GM18508 (cell line): ENCODE data around the gene RBMS2.

Experiments
- ATAC-seq: cut with Tn5 transposase; IDR thresholded peaks from one replicate; pipeline ENCODE4 v1.9.1; 2021; ENCODE audit warnings: moderate number of reproducible peaks; ENCODE audit not compliant: insufficient read depth, unreplicated experiment

Gene RBMS2

DNA sequence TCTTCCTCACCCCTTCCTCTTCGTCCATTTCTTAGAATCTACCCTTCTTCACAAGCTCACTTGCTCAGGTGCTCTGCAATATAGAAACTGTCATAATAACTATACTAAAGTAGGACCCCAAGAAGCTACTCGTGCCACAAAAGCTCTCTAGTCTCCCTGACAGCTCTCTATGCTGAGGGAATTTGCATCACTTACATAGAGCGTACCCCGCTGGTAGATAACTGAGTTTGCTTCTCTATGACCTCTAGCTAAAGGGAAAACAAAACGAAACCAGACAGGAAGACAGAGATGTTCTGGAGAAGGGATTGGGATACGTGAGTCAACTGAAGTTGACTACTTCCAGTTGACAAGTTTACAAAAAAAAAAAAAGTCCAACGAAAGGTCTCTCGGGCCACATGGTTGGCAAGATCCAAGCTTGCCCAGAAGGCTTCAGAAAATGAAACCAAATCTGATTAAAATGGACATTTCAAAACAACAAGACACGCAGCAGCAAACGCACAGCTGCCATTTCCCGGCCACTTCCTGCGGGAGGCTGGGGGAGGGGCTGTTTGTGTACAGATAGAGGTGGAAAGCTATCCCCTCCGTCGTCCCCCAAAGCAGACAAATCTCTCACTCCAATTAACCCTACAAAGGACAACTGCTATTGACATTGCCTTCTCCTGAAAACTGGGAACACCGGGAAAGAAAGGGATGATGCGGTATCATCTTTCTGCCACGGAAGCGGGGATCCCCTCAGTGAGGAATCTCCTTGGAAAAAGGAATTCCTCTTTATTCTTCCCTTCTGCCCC is 107.2 kb downstream of the RBMS2 start:
- ATAC-seq: no peak

DNA sequence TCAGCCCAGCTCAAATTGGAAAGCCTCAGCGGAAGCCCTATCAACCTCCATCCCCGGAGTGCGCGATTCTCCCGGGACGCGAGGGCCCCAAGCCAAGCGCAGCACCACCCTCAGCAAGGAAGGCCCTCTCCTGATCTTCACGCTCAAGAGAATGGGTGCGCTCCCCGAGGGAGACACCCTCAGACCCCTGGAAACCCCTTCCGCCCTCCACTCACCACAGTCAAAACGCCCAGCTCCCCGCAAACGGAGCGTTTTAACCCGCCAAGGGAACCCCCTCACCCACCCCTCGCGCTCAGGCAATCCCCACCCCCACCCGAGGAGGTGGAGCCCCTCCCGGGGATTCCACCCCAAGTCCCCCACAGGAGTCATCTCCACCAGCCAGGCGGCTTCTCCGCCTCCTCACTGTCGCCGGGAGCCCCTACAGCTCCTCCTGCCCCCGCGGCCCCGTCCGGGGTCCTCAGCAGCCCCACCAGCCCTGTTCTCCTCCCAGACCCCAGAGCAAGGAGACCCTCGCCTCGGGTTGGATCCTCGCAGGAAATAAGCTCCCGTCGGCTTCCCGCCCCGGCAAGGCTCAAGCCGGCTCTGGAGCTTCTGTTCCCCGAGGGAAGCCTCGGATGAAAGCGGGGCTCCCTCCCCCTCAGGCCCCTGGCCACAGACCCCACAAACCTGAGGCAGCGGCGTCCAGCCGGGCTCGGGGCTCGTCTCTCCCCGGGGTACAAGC is 108.0 kb downstream of the RBMS2 start:
- peak; percentile 4 for ATAC-seq

DNA sequence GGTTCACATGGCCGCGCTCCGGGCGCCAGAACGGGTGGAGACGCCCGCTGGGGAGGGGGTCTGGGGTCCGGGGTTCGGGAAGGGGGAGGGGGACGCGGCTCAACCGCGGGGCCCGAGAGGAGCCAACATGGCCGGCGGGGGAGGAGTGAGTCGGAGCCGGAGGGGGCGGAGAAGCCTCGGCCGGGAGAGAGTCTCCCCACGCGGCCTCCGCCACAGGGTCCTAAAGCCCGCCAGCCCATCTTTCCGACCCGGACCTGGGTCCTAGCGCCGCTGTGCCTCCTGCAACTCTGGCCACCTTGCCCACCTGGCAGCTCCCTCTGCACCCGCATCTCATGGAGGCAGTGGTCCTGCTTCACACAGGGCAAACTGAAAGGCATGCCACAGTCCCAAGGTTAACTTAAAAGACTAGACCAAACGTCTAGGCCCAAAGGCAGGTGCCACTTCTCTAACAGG is 108.6 kb downstream of the RBMS2 start, which contains the start of gene BAZ2A:
Gene BAZ2A, minus strand, starts transcription at position 147 of the 453 bp plus-strand sequence. CDS start 12,796 bp downstream, outside the sequence.
- ATAC-seq: peak; percentile 40

DNA sequence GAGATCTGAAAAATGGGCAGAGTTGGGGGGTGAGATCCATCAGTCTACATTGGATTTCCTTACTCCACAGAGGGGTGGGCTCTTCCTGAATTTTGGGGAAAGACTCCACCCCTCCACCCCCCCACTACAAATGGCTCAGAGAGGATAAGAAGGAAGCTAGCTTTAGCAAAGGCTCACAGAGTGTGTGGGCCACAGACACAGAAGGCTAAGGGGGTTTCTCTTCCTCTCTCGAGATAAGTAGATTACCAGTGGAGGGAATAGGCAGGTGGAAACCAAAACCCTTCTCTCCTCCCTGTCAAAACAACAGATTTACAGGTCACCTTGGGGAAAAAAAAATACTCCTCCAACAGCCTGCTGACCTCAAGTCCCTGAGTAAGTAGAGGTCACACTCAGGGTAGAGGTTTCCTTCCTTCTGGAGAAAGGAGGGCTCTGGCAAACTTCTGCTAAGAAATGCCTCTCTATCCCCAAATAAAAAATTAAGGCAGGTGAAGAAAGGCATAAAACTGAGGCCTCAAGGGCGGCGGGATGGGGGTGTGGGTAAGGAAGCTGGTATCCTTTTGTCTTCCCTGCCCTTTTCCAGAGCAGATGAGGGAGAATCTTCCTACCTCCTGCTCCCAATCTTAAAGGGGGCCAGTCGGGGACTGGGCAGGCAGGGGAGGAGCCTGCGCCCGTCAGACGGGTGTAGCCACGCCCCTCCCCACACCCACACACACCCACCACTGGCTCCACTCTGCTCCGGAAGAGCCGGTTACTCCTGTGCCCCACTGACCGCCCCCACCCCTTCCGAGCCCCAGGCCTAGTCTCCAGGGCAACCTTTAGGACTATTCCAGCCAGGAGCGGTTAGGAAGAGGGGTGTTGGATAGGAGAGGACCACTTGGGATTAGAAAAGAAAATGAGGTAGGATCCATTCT is 110.4 kb downstream of the RBMS2 start:
- no peak for ATAC-seq

DNA sequence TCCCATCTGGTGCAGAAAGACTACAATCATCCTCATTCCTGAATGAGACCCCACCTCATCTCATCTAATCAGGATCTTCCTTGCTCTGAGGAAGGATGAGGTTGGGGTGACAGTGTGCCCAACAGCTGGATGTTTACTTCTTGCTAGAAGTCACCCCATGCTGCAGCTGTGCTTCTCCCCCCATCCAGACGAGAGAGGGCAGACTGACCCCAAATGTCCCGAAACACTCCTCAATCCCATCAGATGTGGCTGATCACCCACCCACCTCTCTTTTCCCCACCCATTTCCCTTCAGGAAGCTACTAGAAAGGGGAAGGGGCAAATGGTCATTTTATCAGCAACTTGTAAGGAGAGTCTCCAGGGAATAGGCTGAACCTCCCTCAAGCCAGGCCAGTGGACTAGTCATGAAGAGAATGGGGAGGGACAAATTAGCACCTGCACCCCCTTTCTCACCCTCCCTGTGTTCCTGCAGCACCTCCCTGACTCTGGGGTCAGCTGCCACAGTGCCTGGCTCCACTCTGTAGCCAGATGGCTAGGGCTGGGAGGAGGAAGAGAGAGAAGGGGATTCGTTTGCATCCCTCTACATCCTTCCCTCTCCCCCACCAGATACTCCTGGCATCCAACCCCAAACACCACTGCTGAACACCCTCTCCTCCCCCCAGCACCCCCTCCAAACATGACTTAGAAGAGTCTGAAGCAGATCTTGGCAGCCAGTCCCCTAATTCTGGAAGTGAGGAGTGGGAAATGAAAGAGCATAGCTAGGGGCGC is 111.3 kb downstream of the RBMS2 start:
- no peak for ATAC-seq

DNA sequence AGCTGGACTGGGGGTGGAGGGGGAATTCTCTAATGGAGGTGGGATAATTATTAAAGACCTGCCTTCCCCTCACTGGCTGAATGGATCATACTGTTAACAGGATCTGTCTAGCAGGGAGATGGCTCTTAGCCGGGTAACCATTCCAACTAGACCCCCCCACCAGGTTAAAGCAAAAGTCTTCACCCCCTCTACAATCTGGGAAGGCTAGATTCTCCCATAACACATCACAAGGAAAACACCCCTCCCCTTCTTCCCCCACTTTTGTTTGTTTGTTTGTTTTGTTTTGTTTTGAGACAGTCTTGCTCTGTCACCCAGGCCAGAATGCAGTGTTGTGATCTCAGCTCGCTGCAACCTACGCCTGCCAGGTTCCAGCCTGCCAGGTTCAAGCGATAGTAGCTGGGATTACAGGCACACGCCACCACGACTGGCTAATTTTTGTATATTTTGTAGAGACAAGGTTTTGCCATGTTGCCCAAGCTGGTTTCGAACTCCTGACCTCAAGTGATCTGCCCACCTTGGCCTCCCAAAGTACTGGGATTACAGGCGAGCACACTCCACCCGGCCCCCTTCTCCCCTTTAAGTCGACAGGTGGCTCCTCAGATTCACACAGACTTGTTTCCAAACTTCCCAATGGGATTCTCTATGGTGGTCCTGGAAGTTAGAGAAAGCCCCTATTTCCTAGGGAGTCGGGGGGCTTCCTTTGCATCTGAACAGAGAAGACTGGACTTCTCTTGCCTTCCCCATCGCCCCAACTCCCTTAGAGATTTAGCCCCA is 112.0 kb downstream of the RBMS2 start:
- ATAC-seq: no peak

DNA sequence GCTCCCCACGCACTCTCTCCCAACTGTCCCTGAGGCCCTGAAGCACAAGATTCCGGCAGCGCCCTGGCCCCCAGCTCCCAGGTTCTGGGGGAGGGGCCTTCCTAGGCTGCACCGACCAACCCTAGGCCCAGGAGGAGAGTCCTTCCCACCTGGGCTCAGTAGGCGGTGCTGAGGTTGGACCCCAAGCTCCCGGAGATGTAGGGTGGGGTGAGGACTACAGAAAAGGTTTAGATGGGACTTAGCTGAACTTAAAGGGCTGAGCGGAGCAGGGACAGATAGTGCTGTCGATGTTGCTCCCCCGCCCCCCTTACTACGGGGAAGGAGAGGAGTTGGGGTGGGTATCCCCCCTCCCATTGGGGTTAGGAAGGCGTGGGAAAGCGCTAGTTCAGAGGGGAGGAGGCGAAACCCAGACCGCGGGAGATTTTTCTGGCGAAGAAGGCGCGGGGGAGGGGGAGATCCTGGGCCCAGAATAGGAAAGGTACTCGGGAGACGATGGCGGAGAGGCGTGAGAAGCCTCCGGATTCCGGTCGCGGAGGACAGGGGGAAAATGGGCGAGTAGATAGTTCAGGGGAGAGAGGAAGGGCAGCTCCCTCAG is 112.7 kb downstream of the RBMS2 start:
- no peak for ATAC-seq

DNA sequence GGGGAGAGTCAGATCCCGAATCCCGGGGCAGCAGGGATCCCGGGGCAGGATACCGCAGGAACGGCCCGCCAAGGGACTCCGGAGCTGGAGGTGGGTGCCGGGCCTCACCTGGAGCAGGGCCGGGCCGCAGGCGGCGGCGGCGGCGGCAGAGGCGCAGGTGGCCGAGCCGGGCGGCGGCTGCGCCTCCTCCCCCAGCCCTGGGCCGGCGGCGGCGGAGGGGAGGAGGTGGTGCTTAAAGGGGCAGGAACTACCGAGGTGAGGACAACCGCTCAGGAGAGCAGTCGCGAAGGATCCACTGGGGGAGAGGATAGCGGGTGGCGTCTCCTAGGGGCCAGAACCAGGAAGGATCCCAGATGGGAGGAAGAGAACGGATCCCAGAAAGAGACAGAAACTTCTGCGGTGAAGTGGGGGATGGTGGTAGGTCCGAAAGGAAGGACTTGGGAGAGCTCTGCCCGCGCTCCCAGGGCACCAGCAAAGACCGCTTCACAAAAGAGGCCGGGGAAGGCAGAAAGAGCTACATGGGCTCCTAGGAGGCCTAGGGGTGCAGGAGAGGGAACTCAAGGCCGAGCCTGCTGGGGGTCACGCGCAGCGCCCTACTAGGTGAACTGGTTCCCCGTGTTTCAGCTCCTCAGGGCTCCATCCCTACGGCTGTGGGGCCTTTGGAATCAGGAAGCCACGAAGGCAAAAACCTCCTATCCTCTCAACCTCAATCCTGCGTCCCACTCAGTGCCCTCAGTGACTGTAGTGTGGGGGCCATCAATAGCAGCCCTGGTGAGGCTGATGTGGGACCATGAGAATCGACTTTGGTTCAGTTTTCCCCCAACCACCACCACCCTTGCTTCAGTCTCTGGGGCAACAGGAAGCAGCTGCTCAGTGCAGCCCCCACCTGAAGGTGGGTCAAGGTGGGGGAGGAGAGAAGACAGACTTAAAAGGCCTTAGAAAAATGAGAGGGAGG is 113.5 kb downstream of the RBMS2 start:
- no peak for ATAC-seq

DNA sequence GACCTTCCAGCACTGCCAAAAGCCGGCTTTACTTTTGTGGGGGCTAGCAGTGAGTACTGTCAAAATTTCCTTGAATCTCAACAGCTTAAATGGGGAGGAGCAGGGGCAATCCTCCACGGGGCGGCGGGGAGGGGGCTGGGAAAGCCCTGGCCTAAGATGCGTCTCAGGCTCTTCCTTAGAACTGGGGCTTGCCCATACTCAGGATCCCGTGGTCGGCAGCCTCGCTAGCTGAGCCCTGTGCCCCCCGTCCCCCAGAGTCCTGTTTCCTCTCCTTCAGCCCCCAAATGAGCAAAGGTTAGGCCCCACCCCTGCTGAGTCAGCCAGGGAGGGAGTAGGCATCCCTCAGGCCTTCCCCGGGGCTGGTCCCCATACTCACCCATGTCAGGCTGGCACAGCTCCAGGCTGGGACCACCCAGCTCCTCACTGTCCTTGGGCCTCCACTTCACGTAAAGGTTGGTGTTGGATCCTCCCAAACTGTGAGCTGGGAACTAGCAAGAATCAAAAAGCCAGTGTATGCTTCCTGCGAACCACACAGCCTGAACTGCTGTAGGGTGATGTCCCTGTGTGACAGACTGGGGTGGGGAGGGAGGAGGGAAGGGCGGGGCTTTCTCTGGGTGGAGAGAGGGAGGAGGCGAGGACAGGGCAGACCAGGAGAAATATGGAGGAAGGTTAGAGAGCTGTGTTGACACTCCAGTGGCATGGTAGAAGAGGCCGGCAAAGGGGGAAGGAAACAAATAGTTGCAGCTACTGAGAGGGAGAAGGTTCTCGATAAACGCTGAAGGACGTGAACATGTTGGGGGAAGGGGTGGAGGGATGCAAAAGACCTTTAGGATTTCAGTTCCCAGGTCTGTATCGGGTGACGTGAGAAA is 114.4 kb downstream of the RBMS2 start:
- ATAC-seq: no peak

DNA sequence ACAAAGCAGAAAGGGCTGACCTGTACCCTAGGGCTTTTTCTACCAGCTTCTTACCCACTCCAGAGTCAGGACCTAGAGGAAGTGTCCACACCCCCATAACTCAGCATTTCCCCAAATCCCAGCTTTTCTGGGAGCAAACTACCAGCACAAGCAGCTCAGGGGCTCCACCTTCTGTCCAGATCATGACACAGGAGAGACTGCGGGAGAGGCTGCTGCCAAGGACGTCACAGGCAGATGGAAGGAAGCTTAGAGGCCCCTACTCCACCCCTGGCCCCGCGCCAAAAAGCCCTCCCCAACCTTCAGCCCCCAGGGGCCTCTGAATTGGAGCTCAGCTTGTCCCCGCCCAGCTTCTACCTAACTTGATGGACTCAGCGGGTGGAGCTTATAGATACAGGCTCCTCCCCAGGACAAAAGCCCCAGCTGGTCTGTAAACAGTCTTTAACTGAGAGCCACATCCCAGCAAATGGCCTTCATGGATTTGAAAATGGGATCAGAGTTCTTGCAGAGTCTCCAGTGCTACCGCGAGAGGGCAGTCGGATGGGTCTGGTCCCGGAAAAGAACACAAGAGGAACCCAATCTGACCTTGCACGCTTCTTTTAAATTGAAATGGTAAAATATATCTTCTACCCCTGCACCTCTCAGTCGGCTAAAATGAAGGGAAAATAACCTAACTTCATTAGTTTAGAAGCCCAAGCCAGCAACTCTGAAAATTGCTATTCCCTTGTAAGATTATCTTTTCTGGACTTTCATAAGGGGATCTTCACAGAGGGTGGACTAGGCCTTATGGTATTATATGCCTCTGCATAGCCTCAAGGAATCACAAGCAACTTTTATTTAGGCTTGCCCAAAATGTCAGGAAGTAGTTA is 115.3 kb downstream of the RBMS2 start:
- peak; percentile 35 for ATAC-seq

DNA sequence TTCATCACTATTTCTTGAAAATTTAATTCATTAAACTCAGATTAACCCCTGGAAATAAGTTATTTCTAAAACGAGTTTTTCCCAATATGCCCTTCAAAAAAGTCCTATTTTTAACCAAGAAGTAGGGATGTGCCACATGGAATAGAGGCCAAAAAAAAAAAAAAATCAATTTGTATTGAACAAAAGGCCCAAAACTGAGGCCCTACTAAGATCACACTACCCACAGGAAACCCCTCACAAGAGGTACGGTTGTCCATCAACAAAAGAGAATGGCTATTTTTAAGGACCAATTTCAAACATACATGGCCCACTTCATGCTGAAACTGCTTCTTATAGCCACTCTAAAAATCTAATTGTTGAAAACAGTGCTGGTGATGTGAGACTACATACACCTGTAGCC is 116.0 kb downstream of the RBMS2 start:
- ATAC-seq: no peak

DNA sequence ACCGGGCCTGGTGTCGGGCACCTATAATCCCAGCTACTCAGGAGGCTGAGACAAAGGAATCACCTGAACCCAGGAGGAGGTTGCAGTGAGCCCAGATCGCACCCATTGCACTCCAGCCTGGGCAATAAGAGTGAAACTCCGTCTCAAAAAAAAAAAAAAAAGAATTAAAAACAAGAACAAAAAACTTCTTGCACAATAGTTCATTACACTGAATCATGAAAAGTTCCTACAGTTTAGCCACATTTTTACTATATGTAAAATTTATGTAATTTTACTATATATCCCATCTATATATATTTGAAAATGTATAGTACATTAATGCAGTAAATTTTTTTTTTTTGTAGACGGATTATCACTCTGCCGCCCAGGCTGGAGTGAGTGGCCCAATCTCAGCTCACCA is 119.6 kb downstream of the RBMS2 start:
- ATAC-seq: no peak

DNA sequence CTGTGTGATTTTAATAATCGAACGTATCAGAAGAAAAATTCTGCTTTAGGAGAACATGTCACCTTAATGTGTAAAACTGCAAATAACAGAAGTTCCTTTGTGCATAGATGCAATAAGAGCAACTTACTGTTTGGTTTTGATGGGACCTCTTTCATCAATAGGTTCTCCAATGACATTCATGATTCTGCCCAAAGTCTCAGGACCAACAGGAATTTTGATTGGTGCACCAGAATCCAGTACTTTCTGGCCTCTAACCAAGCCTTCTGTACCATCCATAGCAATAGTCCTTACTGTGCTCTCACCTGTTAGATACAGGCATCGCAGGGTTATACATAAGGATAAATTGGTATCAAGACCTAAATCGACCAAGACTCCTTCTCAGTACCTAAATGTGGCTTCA is 123.0 kb downstream of the RBMS2 start:
- no peak for ATAC-seq

DNA sequence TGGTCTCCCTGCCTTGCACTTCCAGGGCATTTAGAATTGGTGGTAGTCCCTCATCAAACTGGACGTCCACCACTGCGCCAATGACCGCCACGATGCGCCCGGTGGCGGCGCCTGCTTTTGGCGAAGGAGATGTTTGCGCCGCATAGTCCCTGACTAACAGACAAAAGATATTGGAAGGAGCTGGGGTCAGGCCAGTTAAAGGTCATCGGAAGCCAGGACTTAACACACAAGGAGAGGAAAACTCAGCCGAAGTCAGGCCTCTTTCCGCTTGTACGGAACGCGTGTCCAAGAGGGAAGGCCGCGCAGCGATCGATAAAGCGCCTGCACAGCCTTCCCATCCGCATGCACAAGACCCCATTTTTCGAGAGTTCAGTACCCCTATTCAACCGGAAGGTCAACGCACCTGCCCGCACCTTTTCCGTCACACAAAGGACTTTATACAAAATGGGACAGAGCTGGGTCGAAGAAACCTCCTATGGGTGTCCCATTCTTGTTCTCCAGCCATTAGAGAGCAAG is 123.6 kb downstream of the RBMS2 start:
- ATAC-seq: no peak
